ENCODE data around the gene PCDH15. TPM values are rescaled to one million over a fixed set of nuclear protein-coding genes. Genes with fewer than 3 reads are reported as not detected.

Gene PCDH15
- polyA plus RNA-seq, 1 of the 3 experiments (the other 2 are of a cell fraction), result 0.03 TPM

GRCh38 chr10:54137396-54137795 is 663.6 kb downstream of the PCDH15 start:
- ChIA-PET CTCF (no interaction called here), POLR2A (no interaction called here)
- Histone ChIP-seq H2AFZ (ENCODE audit: low read depth) (no peak overlapping the region), H3K27me3 (ENCODE audit: insufficient read depth) (no peaks in the 10 kb centered on the region), H3K27ac (ENCODE audit: low read depth in 2 of 2, low read length in 1 of 2) (no peak overlapping the region), H3K9me2 (no peaks in the 10 kb centered on the region), H4K20me1 (ENCODE audit: insufficient read depth) (no peaks in the 10 kb centered on the region), H3K36me3 (replicated peaks in 1 of 2; ENCODE audit: control insufficient read depth in 1 of 2, insufficient read depth in 2 of 2, low read length in 1 of 2) (no peaks in the 10 kb centered on the region), H3K9me3 (peaks cover 15% of the 10 kb centered on the region; the same call in 1 of the 2 replicates), H3K4me3 (ENCODE audit: low read depth in 2 of 2, low read length in 1 of 2) (no peak overlapping the region), H3K4me2 (no peak overlapping the region), H3K4me1 (ENCODE audit: control insufficient read depth in 1 of 2, insufficient read depth in 2 of 2, low read depth in 1 of 2, low read length in 1 of 2) (no peaks in the 10 kb centered on the region), H3K79me2 (ENCODE audit: insufficient read depth) (no peaks in the 10 kb centered on the region), H3K9ac (no peak overlapping the region), H3F3A (replicated peaks; ENCODE audit: insufficient read depth) (no peaks in the 10 kb centered on the region)
- no peak for TF ChIP-seq POLR2AphosphoS5 (IDR thresholded peaks at IDR 0.05; ENCODE audit: low read depth, low read length)
- TF ChIP-seq CTCF (IDR thresholded peaks at IDR 0.05), result no peak
- TF ChIP-seq EZH2phosphoT487 (IDR thresholded peaks at IDR 0.05; ENCODE audit: borderline replicate concordance, low read depth), result no peak
- TF ChIP-seq NRF1 (IDR thresholded peaks at IDR 0.05; ENCODE audit: low read depth, low read length), result no peak
- TF ChIP-seq REST (IDR thresholded peaks at IDR 0.05; ENCODE audit: low read depth, low read length), result no peak
- TF ChIP-seq IRF3 (IDR thresholded peaks at IDR 0.05; ENCODE audit: low read depth, low read length), result no peak
- TF ChIP-seq MEF2A (IDR thresholded peaks at IDR 0.05; ENCODE audit: borderline replicate concordance, low read depth), result no peak
- TF ChIP-seq ZBTB33 (IDR thresholded peaks at IDR 0.05; ENCODE audit: borderline replicate concordance, low read depth), result no peak
- no peak for DNase-seq
- WGBS (ENCODE audit: low lambda C conversion rate), result 57% methylated on average over 2 of the region's 2 CpGs
